Measurements from ENCODE around the gene RAB4B. TPM values are rescaled to one million over a fixed set of nuclear protein-coding genes. Genes with fewer than 3 reads are reported as not detected.
"Not testable (repeated sequence)": the region's sequence is repeated elsewhere in the genome, so short reads cannot be mapped to it uniquely, and the experiment has no call there.

The RAB4B gene
- total RNA-seq, 2 experiments from 2014 or later = 40.0 to 40.3 TPM

- Mint-ChIP-seq H3K4me3 (no peak overlapping the region), H3K27ac (no peak overlapping the region), H3K27me3 (ENCODE audit: low read depth) (no peaks in the 10 kb centered on the region), H3K9me3 (no peaks in the 10 kb centered on the region), H3K36me3 (ENCODE audit: low read depth) (no peaks in the 10 kb centered on the region), H3K4me1 (ENCODE audit: low read depth) (peaks cover 37% of the 10 kb centered on the region)
- intact Hi-C loops (cut with micrococcal nuclease) = no loop called here
- no peak for DNase-seq
- CTCF ChIA-PET = no interaction called here
These were observed 44.1 kb downstream of the RAB4B start for GRCh38 chr19:40822161-40822560.

GRCh38 chr19:40822704-40823553 is 44.9 kb downstream of the RAB4B start:
- H3K27ac Mint-ChIP-seq, CTCF ChIA-PET: not testable (repeated sequence)
- H3K4me1 Mint-ChIP-seq (ENCODE audit: low read depth) = peaks cover 34% of the 10 kb centered on the region

GRCh38 chr19:40824916-40825315 is 46.9 kb downstream of the RAB4B start:
- not testable (repeated sequence) for H3K27ac Mint-ChIP-seq, DNase-seq

More at GRCh38 chr19:40822704-40823553, 44.9 kb downstream of the RAB4B start:
- DNase-seq; H3K4me3 Mint-ChIP-seq; intact Hi-C loops (cut with micrococcal nuclease); H3K27me3 Mint-ChIP-seq (ENCODE audit: low read depth); H3K36me3 Mint-ChIP-seq (ENCODE audit: low read depth); H3K9me3 Mint-ChIP-seq: not testable (repeated sequence)

GRCh38 chr19:40825460-40826095 is 47.5 kb downstream of the RAB4B start:
- CTCF ChIA-PET; H3K27me3 Mint-ChIP-seq (ENCODE audit: low read depth); H3K27ac Mint-ChIP-seq; H3K4me3 Mint-ChIP-seq; H3K9me3 Mint-ChIP-seq; intact Hi-C loops (cut with micrococcal nuclease); DNase-seq; H3K36me3 Mint-ChIP-seq (ENCODE audit: low read depth): not testable (repeated sequence)
- H3K4me1 Mint-ChIP-seq (ENCODE audit: low read depth) = peaks cover 16% of the 10 kb centered on the region

More at GRCh38 chr19:40824916-40825315, 46.9 kb downstream of the RAB4B start:
- H3K36me3 Mint-ChIP-seq (ENCODE audit: low read depth); H3K27me3 Mint-ChIP-seq (ENCODE audit: low read depth); H3K9me3 Mint-ChIP-seq; intact Hi-C loops (cut with micrococcal nuclease); H3K4me3 Mint-ChIP-seq: not testable (repeated sequence)
- peaks cover 16% of the 10 kb centered on the region for H3K4me1 Mint-ChIP-seq (ENCODE audit: low read depth)
- CTCF ChIA-PET = interaction anchor here (0.6 kb wide), 1 partner anchor 13 kb away, joined by 5 read pairs; no protein-coding TSS in a partner anchor

GRCh38 chr19:40826312-40826698 is 48.3 kb downstream of the RAB4B start:
- H3K4me3 Mint-ChIP-seq; H3K27me3 Mint-ChIP-seq (ENCODE audit: low read depth); H3K27ac Mint-ChIP-seq; CTCF ChIA-PET; H3K36me3 Mint-ChIP-seq (ENCODE audit: low read depth); DNase-seq; intact Hi-C loops (cut with micrococcal nuclease); H3K9me3 Mint-ChIP-seq: not testable (repeated sequence)
- H3K4me1 Mint-ChIP-seq (ENCODE audit: low read depth) = peaks cover 16% of the 10 kb centered on the region

GRCh38 chr19:40826699-40827385 is 48.8 kb downstream of the RAB4B start:
- DNase-seq = peak; percentile 46
- H3K27ac Mint-ChIP-seq; intact Hi-C loops (cut with micrococcal nuclease); H3K27me3 Mint-ChIP-seq (ENCODE audit: low read depth); CTCF ChIA-PET; H3K4me3 Mint-ChIP-seq; H3K9me3 Mint-ChIP-seq; H3K36me3 Mint-ChIP-seq (ENCODE audit: low read depth): not testable (repeated sequence)
- peaks cover 16% of the 10 kb centered on the region for H3K4me1 Mint-ChIP-seq (ENCODE audit: low read depth)

- peaks cover 18% of the 10 kb centered on the region for H3K4me1 Mint-ChIP-seq (ENCODE audit: low read depth)
- no peak overlapping the region for H3K4me3 Mint-ChIP-seq
- CTCF ChIA-PET = interaction anchor here (1.3 kb wide), 1 partner anchor 193 kb away, joined by 3 read pairs; no protein-coding TSS in a partner anchor
- intact Hi-C loops (cut with micrococcal nuclease) = no loop called here
- no peaks in the 10 kb centered on the region for H3K27me3 Mint-ChIP-seq (ENCODE audit: low read depth)
- no peak for DNase-seq
- no peaks in the 10 kb centered on the region for H3K9me3 Mint-ChIP-seq
- H3K27ac Mint-ChIP-seq = no peak overlapping the region
- H3K36me3 Mint-ChIP-seq (ENCODE audit: low read depth) = no peaks in the 10 kb centered on the region
These were observed 49.6 kb downstream of the RAB4B start for GRCh38 chr19:40827386-40828247.

GRCh38 chr19:40829205-40829604 is 51.2 kb downstream of the RAB4B start:
- Mint-ChIP-seq H3K4me3 (no peak overlapping the region), H3K36me3 (ENCODE audit: low read depth) (no peaks in the 10 kb centered on the region), H3K4me1 (ENCODE audit: low read depth) (peaks cover 27% of the 10 kb centered on the region), H3K27ac (no peak overlapping the region), H3K27me3 (ENCODE audit: low read depth) (no peaks in the 10 kb centered on the region), H3K9me3 (no peaks in the 10 kb centered on the region)
- CTCF ChIA-PET = interaction anchor here (1.3 kb wide), 1 partner anchor 194 kb away, joined by 3 read pairs; no protein-coding TSS in a partner anchor
- intact Hi-C loops (cut with micrococcal nuclease) = no loop called here
- no peak for DNase-seq

- H3K36me3 Mint-ChIP-seq (ENCODE audit: low read depth); H3K27me3 Mint-ChIP-seq (ENCODE audit: low read depth); intact Hi-C loops (cut with micrococcal nuclease); CTCF ChIA-PET; H3K9me3 Mint-ChIP-seq; H3K27ac Mint-ChIP-seq; DNase-seq; H3K4me3 Mint-ChIP-seq: not testable (repeated sequence)
- peaks cover 25% of the 10 kb centered on the region for H3K4me1 Mint-ChIP-seq (ENCODE audit: low read depth)
These were observed 52.7 kb downstream of the RAB4B start for GRCh38 chr19:40830741-40831140.

GRCh38 chr19:40831502-40832430 is 53.7 kb downstream of the RAB4B start:
- Mint-ChIP-seq H3K9me3 (no peaks in the 10 kb centered on the region), H3K27ac (no peak overlapping the region), H3K4me3 (no peak overlapping the region), H3K4me1 (ENCODE audit: low read depth) (peaks cover 19% of the 10 kb centered on the region), H3K36me3 (ENCODE audit: low read depth) (no peaks in the 10 kb centered on the region), H3K27me3 (ENCODE audit: low read depth) (no peaks in the 10 kb centered on the region)
- intact Hi-C loops (cut with micrococcal nuclease) = no loop called here
- CTCF ChIA-PET = interaction anchor here (0.9 to 1.3 kb wide), 2 partner anchors 12 to 25 kb away, joined by 4 to 5 read pairs; no protein-coding TSS in a partner anchor
- no peak for DNase-seq

- H3K4me3 Mint-ChIP-seq; H3K9me3 Mint-ChIP-seq; H3K27me3 Mint-ChIP-seq (ENCODE audit: low read depth); H3K27ac Mint-ChIP-seq; DNase-seq; H3K36me3 Mint-ChIP-seq (ENCODE audit: low read depth); intact Hi-C loops (cut with micrococcal nuclease): not testable (repeated sequence)
- peaks cover 13% of the 10 kb centered on the region for H3K4me1 Mint-ChIP-seq (ENCODE audit: low read depth)
- CTCF ChIA-PET = interaction anchor here (0.9 to 1.3 kb wide), 2 partner anchors 13 to 26 kb away, joined by 4 to 5 read pairs; no protein-coding TSS in a partner anchor
These were observed 54.4 kb downstream of the RAB4B start for GRCh38 chr19:40832431-40832790.
